Heart right ventricle (tissue), 16 donors: ENCODE results near the gene ITGBL1. TPM values are rescaled to one million over a fixed set of nuclear protein-coding genes. Genes with fewer than 3 reads are reported as not detected.

Source experiments
- ATAC-seq, 8 donors: fragments of 200-7000 bp; cut with Tn5 transposase; one replicate each; pipeline ENCODE4 v1.9.1; 2020; ENCODE audit warnings: mild to moderate bottlenecking in 8 of 8, moderate library complexity in 8 of 8, moderate number of reproducible peaks in 1 of 8
- DNase-seq, 2 donors: peaks; one replicate each; pipeline ENCODE4 v3.0.0-alpha.2; 2020
- H3K27ac ChIP-seq, 10 donors: fragments of 200-600 bp; sonication (generic) in 2 of 10; one replicate each; pipeline versions ENCODE4 v1.5.0 to v1.8.0; 2020 to 2022; ENCODE audit warnings: mild to moderate bottlenecking in 3 of 10
- H3K27me3 ChIP-seq, 7 donors: fragments of 200-600 bp; one replicate each; pipeline ENCODE4 v1.8.0; 2021 to 2022; ENCODE audit warnings: mild to moderate bottlenecking in 2 of 7
- H3K36me3 ChIP-seq, 9 donors: fragments of 200-600 bp; sonication (generic) in 1 of 9; one replicate each; pipeline versions ENCODE4 v1.5.0 to v1.8.0; 2020 to 2022; ENCODE audit warnings: mild to moderate bottlenecking in 2 of 9
- H3K4me1 ChIP-seq, 9 donors: fragments of 200-600 bp; sonication (generic) in 1 of 9; one replicate each; pipeline versions ENCODE4 v1.5.0 to v1.8.0; 2020 to 2022; ENCODE audit warnings: mild to moderate bottlenecking in 4 of 9
- H3K4me3 ChIP-seq, 10 donors: fragments of 200-600 bp; sonication (generic) in 2 of 10; one replicate each; pipeline versions ENCODE4 v1.5.0 to v1.8.0; 2020 to 2022; ENCODE audit warnings: mild to moderate bottlenecking in 7 of 10, moderate library complexity in 2 of 10
- H3K9me3 ChIP-seq, 11 donors: fragments of 200-600 bp in 10 of 11; sonication (generic) in 2 of 11; one replicate each; pipeline versions ENCODE4 v1.5.0 to v1.8.0; 2013 to 2022; ENCODE audit warnings: mild to moderate bottlenecking in 2 of 11, control low read depth in 1 of 11, moderate library complexity in 1 of 11
- CTCF ChIP-seq, 9 donors: fragments of 200-600 bp; sonication (generic) in 2 of 9; IDR thresholded peaks; one replicate each; pipeline versions ENCODE4 v1.5.0 to v1.8.0; 2021 to 2022; ENCODE audit warnings: antibody characterized with exemption in 9 of 9, mild to moderate bottlenecking in 5 of 9, moderate library complexity in 1 of 9
- WGBS, 2 donors: extraction: QIAGEN DNeasy Blood & Tissue Kit; methylation state at CpG; one replicate each; pipeline ENCODE4 v1.1.7; 2013; ENCODE audit warnings: inconsistent platforms in 1 of 2; 5-methylcytosine and 5-hydroxymethylcytosine counted together
- intact Hi-C, 10 donors: fragments of 100-400 bp; cut with DNase I; formaldehyde crosslinking; loops; one replicate each; pipeline versions ENCODE4 v1.11.1 to v1.14.2; 2022
- polyA plus RNA-seq, 2 donors: library from polyadenylated mRNA; stranded (reverse); fragments of 200-250 nt; gene quantifications; one replicate each; pipeline ENCODE4 v1.2.3, GENCODE V29; 2013
- total RNA-seq, 10 donors: library from RNA; stranded (reverse); fragmentation: NEBNext Ultra II Directional in 3 of 10; extraction: Animal tissue kit (Norgen Biotek cat#: 25700) in 3 of 10; gene quantifications; one replicate each; pipeline versions ENCODE4 v1.2.1 to v1.2.4, GENCODE V29; 2021 to 2023
- donor health status: Arrhythmogenic right ventricular cardiomyopathy.
- donor health status: ischemic (EF 13 %, LVEDD 7.1; RV severe dilation, severe dysfunction).
- donor health status: healthy with polysubstance abuse.
- donor health status: DM: no; HTN: yes; CAD: no.
- donor health status: DM: no; HTN: no; CAD: no.
- donor health status: ischemic (EF 25% LVEDD 6.9; RV normal size, moderate dysfunction).
- donor health status: ischemic (EF 25% LVEDD 5.7; RV mildly dilated, moderate dysfunction).
- donor health status: healthy.
- donor health status: DM: yes; HTN: yes; CAD: no.
- donor health status: Ischemic cardiomyopathy.
- donor health status: ischemic (EF 35%, LVEDD 5.7; RV mildly dilated, moderate dysfunction).
- donor health status: nonischemic (EF 11% LVEDD 7.7; RV severe dilation, severe dysfunction).
- donor health status: DM: yes; HTN: yes; CAD: no.
- donor health status: PGD.
- donor health status: ischemic (EF 29% LVEDD 5.4; RV normal size, mild dysfunction).
- donor health status: nonischemic (EF 23%, LVEDD 6.1; RV moderate dilation, normal function).

The ITGBL1 gene
- total and polyA plus RNA-seq, 12 donors, result 0.78 to 11.9 (median 4.3) TPM

- H3K9me3 ChIP-seq, result peaks cover 0 to 20% (median 0%) of the 10 kb centered on the region in 11 donors
- H3K36me3 ChIP-seq, result no peaks in the 10 kb centered on the region
- 77 to 82% methylated on average over 5 of the region's 5 CpGs for WGBS, 2 donors
- DNase-seq (no peak), ATAC-seq (no peak)
- no peaks in the 10 kb centered on the region for H3K27me3 ChIP-seq
- no peak overlapping the region for H3K4me3 ChIP-seq
- intact Hi-C loops, result no loop called here
- no peaks in the 10 kb centered on the region for H3K4me1 ChIP-seq
- TF ChIP-seq CTCF (IDR thresholded peaks at IDR 0.05), result no peak
- no peak overlapping the region for H3K27ac ChIP-seq
Observed at GRCh38 chr13:101594936-101595335, 142.5 kb downstream of the ITGBL1 start.

GRCh38 chr13:101596803-101597202, 144.3 kb downstream of the ITGBL1 start:
- no peaks in the 10 kb centered on the region for H3K27me3 ChIP-seq
- H3K9me3 ChIP-seq, result peaks cover 0 to 20% (median 0%) of the 10 kb centered on the region in 11 donors
- DNase-seq, result no peak
- no peak for ATAC-seq
- intact Hi-C loops, result no loop called here
- no peak overlapping the region for H3K4me3 ChIP-seq
- H3K4me1 ChIP-seq, result no peaks in the 10 kb centered on the region
- no peak overlapping the region for H3K27ac ChIP-seq
- TF ChIP-seq CTCF (IDR thresholded peaks at IDR 0.05), result no peak
- no peaks in the 10 kb centered on the region for H3K36me3 ChIP-seq
- WGBS, 2 donors, result 80 to 84% methylated on average over 4 of the region's 4 CpGs

- H3K9me3 ChIP-seq, result no peaks in the 10 kb centered on the region
- TF ChIP-seq CTCF (IDR thresholded peaks at IDR 0.05), result no peak
- no peak overlapping the region for H3K4me3 ChIP-seq
- no peak overlapping the region for H3K27ac ChIP-seq
- intact Hi-C loops, result no loop called here
- H3K36me3 ChIP-seq, result no peaks in the 10 kb centered on the region
- 79 to 88% methylated on average over 5 of the region's 5 CpGs for WGBS, 2 donors
- ATAC-seq (no peak), DNase-seq (no peak)
- no peaks in the 10 kb centered on the region for H3K4me1 ChIP-seq
- H3K27me3 ChIP-seq, result no peaks in the 10 kb centered on the region
Observed at GRCh38 chr13:101611491-101612475, 159.3 kb downstream of the ITGBL1 start.

GRCh38 chr13:101612735-101613134, 160.3 kb downstream of the ITGBL1 start:
- H3K27me3 ChIP-seq, result no peaks in the 10 kb centered on the region
- intact Hi-C loops, result no loop called here
- peak in 4 of 8 donors; percentile 37 to 57 (median 42) for ATAC-seq
- WGBS, 2 donors, result 21 to 28% methylated on average over 7 of the region's 7 CpGs
- TF ChIP-seq CTCF (IDR thresholded peaks at IDR 0.05), result no peak
- no peak for DNase-seq
- H3K4me3 ChIP-seq, result no peak overlapping the region
- H3K27ac ChIP-seq, result no peak overlapping the region
- H3K4me1 ChIP-seq, result no peaks in the 10 kb centered on the region
- H3K36me3 ChIP-seq, result no peaks in the 10 kb centered on the region
- H3K9me3 ChIP-seq, result no peaks in the 10 kb centered on the region
